B cell (primary cell): Measurements from ENCODE around the gene RENBP. TPM values are rescaled to one million over a fixed set of nuclear protein-coding genes. Genes with fewer than 3 reads are reported as not detected.

ENCODE experiments used
- ATAC-seq: fragments of 200-7000 bp; cut with Tn5 transposase; one replicate; pipeline ENCODE4 v1.10.0; 2021; ENCODE audit warnings: low read depth, mild to moderate bottlenecking, moderate number of reproducible peaks, moderate library complexity
- CTCF ChIA-PET: fragments of 350-600 bp; sonication (Branson Sonifier 250); formaldehyde crosslinking; loops from one replicate; lab custom pipeline; 2021; ENCODE audit warnings: antibody characterized with exemption, inconsistent platforms; lab: Charles Lee
- POLR2A ChIA-PET: fragments of 350-600 bp; sonication (Branson Sonifier 250); formaldehyde crosslinking; loops from one replicate; lab custom pipeline; 2021; ENCODE audit warnings: antibody characterized with exemption; lab: Charles Lee
- DNase-seq: peaks from one replicate; pipeline ENCODE4 v3.0.0; 2013
- H2AFZ ChIP-seq: 2 replicates; pipeline ENCODE4 v1.6.1; 2012; ENCODE audit warnings: mild to moderate bottlenecking, low read depth, low read length; ENCODE audit not compliant: insufficient read depth, poor library complexity, severe bottlenecking
- H3K27ac ChIP-seq, 2 donors: 1 replicate in 1 of 2; 2 replicates in 1 of 2; pipeline ENCODE4 v1.5.1; 2012 to 2013; ENCODE audit warnings: low read length in 2 of 2, mild to moderate bottlenecking in 2 of 2, moderate library complexity in 1 of 2
- H3K27me3 ChIP-seq, 4 experiments: fragments of 200-600 bp in 1 of 4; sonication (generic) in 1 of 4; replicated peaks in 1 of 4; 1 replicate in 2 of 4; 2 replicates in 2 of 4; pipeline versions ENCODE4 v1.6.1 to v1.7.0; 2013 to 2016; ENCODE audit warnings: low read length in 3 of 4, mild to moderate bottlenecking in 2 of 4, mixed read lengths in 1 of 4, moderate library complexity in 1 of 4; ENCODE audit not compliant: insufficient read depth in 4 of 4, control insufficient read depth in 3 of 4; ENCODE audit errors: control extremely low read depth in 1 of 4
- H3K36me3 ChIP-seq, 2 experiments: replicated peaks in 1 of 2; 1 replicate in 1 of 2; 2 replicates in 1 of 2; pipeline versions ENCODE4 v1.6.1 to v1.7.1; 2013; ENCODE audit warnings: low read length in 1 of 2; ENCODE audit not compliant: insufficient read depth in 2 of 2, control insufficient read depth in 1 of 2; ENCODE audit errors: control extremely low read depth in 1 of 2, extremely low read depth in 1 of 2
- H3K4me1 ChIP-seq, 2 donors: fragments of 200-600 bp in 1 of 2; sonication (generic) in 1 of 2; 1 replicate in 1 of 2; 2 replicates in 1 of 2; pipeline versions ENCODE4 v1.5.1 to v1.6.1; 2013 to 2017; ENCODE audit warnings: low read length in 2 of 2; ENCODE audit not compliant: control insufficient read depth in 2 of 2, insufficient read depth in 2 of 2
- H3K4me2 ChIP-seq: replicated peaks from 2 replicates; pipeline ENCODE3; 2012; ENCODE audit warnings: mild to moderate bottlenecking, low read depth, low read length; ENCODE audit not compliant: poor library complexity, severe bottlenecking
- H3K4me3 ChIP-seq, 5 experiments: fragments of 200-600 bp in 1 of 5; sonication (generic) in 1 of 5; 1 replicate in 3 of 5; 2 replicates in 2 of 5; pipeline versions ENCODE4 v1.5.1 to v1.7.0; 2011 to 2016; ENCODE audit warnings: low read length in 4 of 5, mild to moderate bottlenecking in 4 of 5, low read depth in 2 of 5, control low read depth in 1 of 5, moderate library complexity in 1 of 5; ENCODE audit not compliant: insufficient read depth in 1 of 5; ENCODE audit errors: control extremely low read depth in 1 of 5, extremely low read depth in 1 of 5
- H3K79me2 ChIP-seq: fragments of 200-600 bp; sonication (generic); one replicate; pipeline ENCODE4 v1.6.0; 2016; ENCODE audit warnings: low read length; ENCODE audit not compliant: control insufficient read depth, insufficient read depth
- H3K9ac ChIP-seq: fragments of 200-600 bp; sonication (generic); 2 replicates; pipeline ENCODE4 v1.6.1; 2017; ENCODE audit warnings: mild to moderate bottlenecking, low read length, moderate library complexity
- H3K9me3 ChIP-seq, 3 donors: one replicate each; pipeline versions ENCODE4 v1.6.1 to v1.7.1; 2013; ENCODE audit warnings: low read length in 2 of 3; ENCODE audit not compliant: control insufficient read depth in 2 of 3, insufficient read depth in 1 of 3; ENCODE audit errors: control extremely low read depth in 1 of 3
- H4K20me1 ChIP-seq: 2 replicates; pipeline ENCODE4 v1.6.0; 2012; ENCODE audit warnings: mild to moderate bottlenecking, low read length; ENCODE audit not compliant: insufficient read depth, control insufficient read depth, poor library complexity, severe bottlenecking
- H3K27ac Mint-ChIP-seq: one replicate; pipeline ENCODE4 v1.8.0; 2021; ENCODE audit warnings: mixed read lengths
- H3K27me3 Mint-ChIP-seq: one replicate; pipeline ENCODE4 v1.8.0; 2021; ENCODE audit warnings: mixed read lengths
- H3K4me1 Mint-ChIP-seq: one replicate; pipeline ENCODE4 v1.8.0; 2021; ENCODE audit warnings: mixed read lengths
- H3K4me3 Mint-ChIP-seq: one replicate; pipeline ENCODE4 v1.8.0; 2021; ENCODE audit warnings: mixed read lengths
- H3K9me3 Mint-ChIP-seq: one replicate; pipeline ENCODE4 v1.8.0; 2022; ENCODE audit warnings: mixed read lengths; ENCODE audit not compliant: insufficient read depth
- CTCF ChIP-seq: fragments of 200-600 bp; IDR thresholded peaks from one replicate; pipeline ENCODE4 v1.8.0; 2022; ENCODE audit warnings: antibody characterized with exemption, mild to moderate bottlenecking
- EZH2 ChIP-seq: IDR thresholded peaks from 2 replicates; pipeline ENCODE4 v1.6.1; 2012; ENCODE audit warnings: borderline replicate concordance, low read depth, mild to moderate bottlenecking, moderate library complexity, low read length; ENCODE audit not compliant: insufficient read depth, poor library complexity, severe bottlenecking
- WGBS: methylation state at CpG from one replicate; pipeline ENCODE4 v1.1.5; 2013; ENCODE audit warnings: missing lambda C conversion rate; ENCODE audit not compliant: insufficient coverage; 5-methylcytosine and 5-hydroxymethylcytosine counted together
- intact Hi-C: fragments of 100-400 bp; cut with micrococcal nuclease; formaldehyde crosslinking; loops from one replicate; pipeline ENCODE4 v1.10.0; 2022
- polyA plus RNA-seq: library from polyadenylated mRNA; depleted of rRNA; stranded (reverse); fragments of >200 nt; gene quantifications from 2 replicates; pipeline ENCODE4 v1.2.3, GENCODE V29; 2012
- total RNA-seq, 2 donors: library from RNA; stranded (reverse); fragments of 120-200 nt in 1 of 2; gene quantifications; 1 replicate in 1 of 2; 2 replicates in 1 of 2; pipeline versions ENCODE4 v1.2.3 to v1.2.4, GENCODE V29; 2013 to 2022

Gene RENBP
- total and polyA plus RNA-seq, 2 donors (not counting 1 experiment from before 2014, with no cell fraction given): 30.6 to 39.2 TPM

DNA sequence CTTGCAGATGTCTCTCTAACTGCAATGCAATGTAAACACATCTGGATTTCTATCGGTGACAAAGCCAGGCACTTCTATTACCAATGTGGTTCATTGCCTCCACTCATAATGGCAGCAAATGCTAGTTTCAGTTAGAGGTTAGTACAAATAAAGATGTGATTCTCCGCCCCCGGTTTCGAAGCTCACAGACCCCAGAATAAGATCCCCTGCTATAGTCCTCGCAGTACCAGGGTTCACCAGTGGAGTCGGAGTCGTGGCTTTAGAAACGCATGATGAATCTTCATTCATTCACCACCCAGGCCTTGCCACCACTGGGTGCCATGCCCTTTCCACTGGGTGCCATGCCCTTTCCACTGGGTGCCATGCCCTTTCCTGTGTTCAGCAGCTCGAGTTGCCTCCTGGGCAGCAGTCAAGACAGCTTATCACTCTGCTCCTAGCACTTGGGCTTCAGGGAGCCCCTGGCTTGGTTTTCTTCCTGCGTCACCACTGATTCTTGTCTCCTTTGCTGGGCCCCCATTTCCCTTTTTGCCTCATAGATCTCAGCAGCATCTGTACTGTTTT lies 6.1 kb downstream of the RENBP start:
- H2AFZ ChIP-seq: no peak overlapping the region
- H3K4me1 Mint-ChIP-seq: peaks cover 16% of the 10 kb centered on the region
- ChIA-PET CTCF (interaction anchor here (0.7 to 7.4 kb wide), 3 partner anchors 9 to 867 kb away, joined by 3 to 59 read pairs (median 3); partner anchors contain the start of genes MPP1 and RENBP), POLR2A (no interaction called here)
- DNase-seq: no peak
- no peaks in the 10 kb centered on the region for H3K27me3 ChIP-seq
- peaks cover 9 to 32% of the 10 kb centered on the region in 2 donors for H3K4me1 ChIP-seq
- H3K36me3 ChIP-seq: no peaks in the 10 kb centered on the region
- ATAC-seq: no peak
- no peak overlapping the region for H3K9ac ChIP-seq
- no peak overlapping the region for H3K4me3 ChIP-seq
- H3K27ac ChIP-seq: no peak overlapping the region
- H3K9me3 Mint-ChIP-seq: no peaks in the 10 kb centered on the region
- no peaks in the 10 kb centered on the region for H3K9me3 ChIP-seq
- 90% methylated on average over 6 of the region's 10 CpGs for WGBS
- no peak overlapping the region for H3K4me2 ChIP-seq
- H3K79me2 ChIP-seq: peaks cover 7% of the 10 kb centered on the region
- TF ChIP-seq EZH2 (no peak), CTCF (no peak)
- H3K4me3 Mint-ChIP-seq: no peak overlapping the region
- intact Hi-C loops: no loop called here
- H3K27ac Mint-ChIP-seq: no peak overlapping the region
- no peaks in the 10 kb centered on the region for H3K27me3 Mint-ChIP-seq
- no peaks in the 10 kb centered on the region for H4K20me1 ChIP-seq

DNA sequence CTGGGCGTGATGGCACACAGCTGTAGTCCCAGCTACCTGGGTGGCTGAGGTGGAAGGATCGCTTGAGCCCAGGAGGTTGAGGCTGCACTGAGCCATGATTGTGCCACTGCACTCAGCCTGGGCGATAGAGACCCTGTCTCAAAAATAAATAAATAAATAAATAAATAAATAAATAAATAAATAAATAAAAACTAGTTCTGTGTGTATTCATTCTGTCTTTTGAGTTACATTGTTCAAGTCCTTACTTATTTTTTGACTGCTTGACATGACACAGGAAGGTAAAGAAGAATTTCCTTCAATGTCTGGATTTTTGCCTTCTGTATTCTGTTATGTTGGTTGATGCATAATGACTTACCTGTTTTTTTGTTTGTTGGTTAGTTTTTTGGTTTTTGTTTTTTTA lies 7.4 kb downstream of the RENBP start:
- Histone ChIP-seq H4K20me1 (no peaks in the 10 kb centered on the region), H3K9me3 (no peaks in the 10 kb centered on the region), H3K27me3 (no peaks in the 10 kb centered on the region), H3K9ac (no peak overlapping the region), H3K27ac (no peak overlapping the region), H3K4me3 (no peak overlapping the region), H2AFZ (no peak overlapping the region), H3K79me2 (peaks cover 16% of the 10 kb centered on the region), H3K36me3 (peaks cover 0 to 3% of the 10 kb centered on the region in 2 experiments), H3K4me2 (no peak overlapping the region), H3K4me1 (peaks cover 9 to 22% of the 10 kb centered on the region in 2 donors)
- ChIA-PET POLR2A (interaction anchor here (0.6 to 2.0 kb wide), 2 partner anchors 10 to 591 kb away, joined by 3 to 5 read pairs; no protein-coding TSS in a partner anchor), CTCF (interaction anchor here (2.9 to 7.4 kb wide), 2 partner anchors 10 to 13 kb away, joined by 16 to 59 read pairs; partner anchors contain the start of genes ARHGAP4 and RENBP)
- ATAC-seq (no peak), DNase-seq (no peak)
- TF ChIP-seq EZH2 (no peak), CTCF (no peak)
- Mint-ChIP-seq H3K4me1 (peaks cover 16% of the 10 kb centered on the region), H3K4me3 (no peak overlapping the region), H3K27me3 (no peaks in the 10 kb centered on the region), H3K9me3 (no peaks in the 10 kb centered on the region), H3K27ac (no peak overlapping the region)
- no CpG with 5 or more reads among the region's 3 CpGs for WGBS
- intact Hi-C loops: no loop called here
